Measurements from ENCODE around the gene SV2C. TPM values are rescaled to one million over a fixed set of nuclear protein-coding genes. Genes with fewer than 3 reads are reported as not detected.

The SV2C gene
- total RNA-seq, 2 donors from 2014 or later, result 0.14 TPM

DNA sequence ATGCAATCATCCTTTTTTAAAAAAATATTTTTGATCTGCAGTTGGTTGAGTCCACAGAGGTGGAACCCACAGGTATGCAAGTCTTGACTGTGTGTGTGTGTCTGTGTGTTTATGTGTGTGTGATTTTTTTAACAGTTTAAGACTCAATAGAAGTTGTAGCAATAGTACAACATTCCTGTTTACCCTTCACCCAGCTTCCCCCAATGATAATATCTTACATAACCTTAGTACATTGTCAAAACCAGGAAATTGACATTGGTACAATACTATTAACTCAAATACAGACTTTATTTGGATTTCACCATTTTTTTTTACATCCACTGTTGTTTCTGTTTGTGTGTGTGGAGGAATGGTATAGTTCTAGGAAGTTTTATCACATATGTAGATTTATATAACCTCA lies 81.8 kb downstream of the SV2C start:
- H3K36me3 ChIP-seq, result no peaks in the 10 kb centered on the region
- DNase-seq (ENCODE audit: low spot score), result no peak
- H3K9me3 ChIP-seq, result no peaks in the 10 kb centered on the region
- no peak overlapping the region for H3K4me3 ChIP-seq
- no peaks in the 10 kb centered on the region for H3K4me1 ChIP-seq (ENCODE audit: control insufficient read depth in 1 of 2, low read depth in 2 of 2)
- ATAC-seq (ENCODE audit: insufficient number of reproducible peaks, low FRiP score, low read depth), result no peak
- no peak overlapping the region for H3K27ac ChIP-seq
- H3K27me3 ChIP-seq (replicated peaks; ENCODE audit: insufficient read depth), result no peaks in the 10 kb centered on the region
- TF ChIP-seq, protein P1, sequence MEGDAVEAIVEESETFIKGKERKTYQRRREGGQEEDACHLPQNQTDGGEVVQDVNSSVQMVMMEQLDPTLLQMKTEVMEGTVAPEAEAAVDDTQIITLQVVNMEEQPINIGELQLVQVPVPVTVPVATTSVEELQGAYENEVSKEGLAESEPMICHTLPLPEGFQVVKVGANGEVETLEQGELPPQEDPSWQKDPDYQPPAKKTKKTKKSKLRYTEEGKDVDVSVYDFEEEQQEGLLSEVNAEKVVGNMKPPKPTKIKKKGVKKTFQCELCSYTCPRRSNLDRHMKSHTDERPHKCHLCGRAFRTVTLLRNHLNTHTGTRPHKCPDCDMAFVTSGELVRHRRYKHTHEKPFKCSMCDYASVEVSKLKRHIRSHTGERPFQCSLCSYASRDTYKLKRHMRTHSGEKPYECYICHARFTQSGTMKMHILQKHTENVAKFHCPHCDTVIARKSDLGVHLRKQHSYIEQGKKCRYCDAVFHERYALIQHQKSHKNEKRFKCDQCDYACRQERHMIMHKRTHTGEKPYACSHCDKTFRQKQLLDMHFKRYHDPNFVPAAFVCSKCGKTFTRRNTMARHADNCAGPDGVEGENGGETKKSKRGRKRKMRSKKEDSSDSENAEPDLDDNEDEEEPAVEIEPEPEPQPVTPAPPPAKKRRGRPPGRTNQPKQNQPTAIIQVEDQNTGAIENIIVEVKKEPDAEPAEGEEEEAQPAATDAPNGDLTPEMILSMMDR (IDR thresholded peaks at IDR 0.05), result no peak

DNA sequence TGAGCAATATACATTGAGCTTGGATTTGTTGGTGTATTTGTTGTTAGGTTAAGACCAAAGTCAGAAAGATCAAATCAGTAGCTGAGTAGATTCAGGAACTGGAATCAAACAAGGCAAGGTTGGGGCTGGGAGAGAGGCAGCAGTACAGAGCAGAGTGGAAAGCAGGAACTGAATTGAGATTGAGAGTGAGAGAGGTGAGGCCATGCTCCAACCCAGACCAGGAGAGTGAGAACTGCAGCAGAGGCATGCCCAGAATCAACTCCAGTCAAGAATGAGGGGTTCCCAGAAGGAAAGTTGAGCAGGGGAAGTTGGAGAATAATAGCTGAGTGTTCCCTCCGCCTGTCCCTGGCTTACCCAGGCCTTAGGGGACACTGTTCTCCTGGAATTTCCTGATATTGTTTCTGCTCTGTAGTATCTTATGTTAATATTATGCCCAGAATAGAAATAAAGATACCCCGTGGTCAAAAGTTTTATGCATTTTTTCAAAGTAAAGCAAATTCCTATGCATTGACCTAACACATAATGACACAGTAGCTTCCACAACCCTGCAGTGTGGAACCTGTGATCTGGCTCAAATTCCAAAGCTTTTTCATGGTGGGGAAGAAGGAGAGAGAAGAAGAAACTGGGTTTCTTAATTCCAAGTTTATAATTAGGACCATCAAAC lies 82.7 kb downstream of the SV2C start:
- TF ChIP-seq, protein P1 (IDR thresholded peaks at IDR 0.05), result no peak
- DNase-seq (ENCODE audit: low spot score) (no peak), ATAC-seq (ENCODE audit: insufficient number of reproducible peaks, low FRiP score, low read depth) (no peak)
- no peaks in the 10 kb centered on the region for H3K4me1 ChIP-seq (ENCODE audit: control insufficient read depth in 1 of 2, low read depth in 2 of 2)
- H3K27ac ChIP-seq, result no peak overlapping the region
- H3K36me3 ChIP-seq, result no peaks in the 10 kb centered on the region
- H3K4me3 ChIP-seq, result no peak overlapping the region
- no peaks in the 10 kb centered on the region for H3K27me3 ChIP-seq (replicated peaks; ENCODE audit: insufficient read depth)
- no peaks in the 10 kb centered on the region for H3K9me3 ChIP-seq

DNA sequence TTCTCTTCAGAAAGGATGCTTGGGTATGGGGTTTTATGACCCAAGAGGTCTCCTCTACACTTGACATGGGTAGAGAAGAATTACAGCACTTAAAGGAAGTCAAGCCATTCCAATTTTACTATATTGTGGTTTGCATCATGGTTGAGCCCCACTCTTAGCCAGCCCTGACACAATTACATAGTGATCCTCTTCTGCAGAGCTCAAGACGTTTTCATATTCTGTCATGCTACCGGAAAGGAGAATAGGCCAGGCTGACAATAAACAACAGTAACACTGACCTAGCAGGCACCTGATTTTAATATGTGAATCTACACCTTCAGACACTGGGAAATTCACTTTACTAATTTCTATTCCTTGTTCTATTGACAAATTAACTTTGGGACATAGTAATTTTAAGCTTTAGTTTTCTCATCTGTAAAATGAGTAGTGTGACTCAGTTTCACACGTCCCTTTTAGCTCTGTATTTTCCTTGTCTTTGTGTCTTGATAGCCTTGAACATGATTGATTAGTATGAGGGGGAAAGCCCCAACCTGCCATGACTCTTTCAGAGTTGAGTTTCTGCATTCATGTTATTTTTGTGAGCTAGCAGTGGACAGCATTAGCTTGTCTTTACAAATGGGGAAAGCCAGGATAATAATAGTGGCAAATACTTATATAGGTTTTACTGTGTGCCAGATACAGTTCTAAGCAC lies 83.8 kb downstream of the SV2C start:
- no peak overlapping the region for H3K27ac ChIP-seq
- H3K36me3 ChIP-seq, result no peaks in the 10 kb centered on the region
- H3K4me3 ChIP-seq, result no peak overlapping the region
- no peak for ATAC-seq (ENCODE audit: insufficient number of reproducible peaks, low FRiP score, low read depth)
- TF ChIP-seq, protein P1 (IDR thresholded peaks at IDR 0.05), result no peak
- DNase-seq (ENCODE audit: low spot score), result no peak
- no peaks in the 10 kb centered on the region for H3K27me3 ChIP-seq (replicated peaks; ENCODE audit: insufficient read depth)
- no peaks in the 10 kb centered on the region for H3K9me3 ChIP-seq
- H3K4me1 ChIP-seq (ENCODE audit: control insufficient read depth in 1 of 2, low read depth in 2 of 2), result no peaks in the 10 kb centered on the region

DNA sequence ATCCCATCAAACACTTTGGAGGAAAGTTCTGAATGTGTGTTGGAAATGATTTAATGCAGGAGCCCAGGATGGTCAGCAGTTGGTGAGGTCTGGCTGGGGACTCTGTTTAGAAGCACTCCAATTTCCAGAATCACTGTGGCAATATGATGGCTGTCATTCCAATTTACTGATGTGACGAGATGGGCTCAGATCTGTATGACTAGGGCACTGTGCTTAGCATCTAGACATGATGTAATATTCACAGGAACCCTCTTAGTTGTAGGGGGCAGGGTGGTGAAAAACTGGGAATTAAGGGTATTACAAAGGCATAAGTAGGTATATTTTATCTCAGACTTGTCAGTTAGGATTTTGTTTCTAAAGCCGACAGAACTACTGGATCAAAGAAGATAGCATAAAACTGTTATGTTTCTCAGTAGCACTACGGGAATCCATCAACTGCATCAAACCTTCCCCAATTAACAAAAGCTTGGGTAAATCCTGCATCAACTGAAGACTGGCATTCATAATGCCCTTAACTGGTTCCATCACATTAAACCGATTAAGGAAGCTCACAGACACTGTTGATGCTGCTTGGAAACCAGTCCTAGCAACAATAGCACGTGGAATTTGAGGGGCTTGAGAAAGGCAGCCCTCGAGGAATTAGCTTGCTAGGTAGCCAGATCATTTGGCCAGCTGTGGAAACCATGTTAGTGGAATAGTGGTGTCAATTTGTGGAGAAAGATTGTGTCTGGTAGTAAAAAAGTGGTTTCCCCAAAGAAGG lies 86.1 kb downstream of the SV2C start:
- Histone ChIP-seq H3K36me3 (no peaks in the 10 kb centered on the region), H3K4me1 (ENCODE audit: control insufficient read depth in 1 of 2, low read depth in 2 of 2) (no peaks in the 10 kb centered on the region), H3K27me3 (replicated peaks; ENCODE audit: insufficient read depth) (no peaks in the 10 kb centered on the region), H3K9me3 (no peaks in the 10 kb centered on the region), H3K27ac (no peak overlapping the region), H3K4me3 (no peak overlapping the region)
- no peak for ATAC-seq (ENCODE audit: insufficient number of reproducible peaks, low FRiP score, low read depth)
- TF ChIP-seq, protein P1 (IDR thresholded peaks at IDR 0.05), result no peak
- DNase-seq (ENCODE audit: low spot score), result no peak

DNA sequence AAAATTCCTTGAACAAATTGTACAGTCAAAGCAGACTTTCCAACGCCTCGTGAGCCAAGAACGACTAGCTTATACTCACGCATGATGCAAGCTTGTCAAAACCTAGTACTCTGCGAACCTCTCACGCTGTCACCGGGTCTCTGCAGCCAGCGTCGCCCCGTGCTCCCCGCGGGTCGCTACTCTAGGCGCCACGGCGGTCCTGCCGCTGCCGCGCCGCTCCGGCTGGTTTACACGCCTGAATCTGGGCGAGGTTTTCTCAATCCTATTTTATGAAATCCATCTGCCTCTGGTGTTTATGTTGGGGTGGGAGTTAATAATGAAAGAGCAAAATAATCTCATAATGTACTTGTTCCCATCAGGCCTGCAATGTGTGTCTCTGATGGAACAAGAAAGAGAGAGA lies 90.9 kb downstream of the SV2C start:
- H3K4me3 ChIP-seq, result no peak overlapping the region
- DNase-seq (ENCODE audit: low spot score) (no peak), ATAC-seq (ENCODE audit: insufficient number of reproducible peaks, low FRiP score, low read depth) (no peak)
- no peak overlapping the region for H3K27ac ChIP-seq
- H3K27me3 ChIP-seq (replicated peaks; ENCODE audit: insufficient read depth), result no peaks in the 10 kb centered on the region
- H3K4me1 ChIP-seq (ENCODE audit: control insufficient read depth in 1 of 2, low read depth in 2 of 2), result no peaks in the 10 kb centered on the region
- no peaks in the 10 kb centered on the region for H3K9me3 ChIP-seq
- TF ChIP-seq, protein P1 (IDR thresholded peaks at IDR 0.05), result no peak
- H3K36me3 ChIP-seq, result no peaks in the 10 kb centered on the region

Data from thoracic aorta (tissue), 2 donors.